GM10248 (cell line): ENCODE data around the gene FLT1.

ENCODE experiments used
- CTCF ChIA-PET: fragments of 300-600 bp; sonication (Branson Sonifier 250); formaldehyde crosslinking; extraction: SDS; loops from one replicate; lab custom pipeline; 2021; ENCODE audit warnings: antibody characterized with exemption; lab: Yijun Ruan, JAX
- POLR2A ChIA-PET: fragments of 350-650 bp; sonication (Branson Sonifier 250); formaldehyde crosslinking; extraction: SDS; loops from one replicate; lab custom pipeline; 2020; ENCODE audit warnings: antibody characterized with exemption; lab: Yijun Ruan, JAX
- DNase-seq: peaks from one replicate; pipeline ENCODE4 v3.0.0; 2012; ENCODE audit errors: extremely low spot score
- TF ChIP-seq, protein P1 (sequence below): IDR thresholded peaks from 2 replicates; pipeline ENCODE4 v1.5.1; 2012; ENCODE audit warnings: mild to moderate bottlenecking, low read depth; ENCODE audit errors: extremely low read depth, missing control alignments, control extremely low read depth

Gene FLT1

GRCh38 chr13:28493740-28494503 lies 1.0 kb downstream of the FLT1 start:
- ChIA-PET POLR2A (no interaction called here), CTCF (interaction anchor here (1.0 to 1.4 kb wide), 3 partner anchors 14 to 46 kb away, joined by 3 to 4 read pairs (median 3); no protein-coding TSS in a partner anchor)
- DNase-seq, result no peak
- TF ChIP-seq, protein P1, sequence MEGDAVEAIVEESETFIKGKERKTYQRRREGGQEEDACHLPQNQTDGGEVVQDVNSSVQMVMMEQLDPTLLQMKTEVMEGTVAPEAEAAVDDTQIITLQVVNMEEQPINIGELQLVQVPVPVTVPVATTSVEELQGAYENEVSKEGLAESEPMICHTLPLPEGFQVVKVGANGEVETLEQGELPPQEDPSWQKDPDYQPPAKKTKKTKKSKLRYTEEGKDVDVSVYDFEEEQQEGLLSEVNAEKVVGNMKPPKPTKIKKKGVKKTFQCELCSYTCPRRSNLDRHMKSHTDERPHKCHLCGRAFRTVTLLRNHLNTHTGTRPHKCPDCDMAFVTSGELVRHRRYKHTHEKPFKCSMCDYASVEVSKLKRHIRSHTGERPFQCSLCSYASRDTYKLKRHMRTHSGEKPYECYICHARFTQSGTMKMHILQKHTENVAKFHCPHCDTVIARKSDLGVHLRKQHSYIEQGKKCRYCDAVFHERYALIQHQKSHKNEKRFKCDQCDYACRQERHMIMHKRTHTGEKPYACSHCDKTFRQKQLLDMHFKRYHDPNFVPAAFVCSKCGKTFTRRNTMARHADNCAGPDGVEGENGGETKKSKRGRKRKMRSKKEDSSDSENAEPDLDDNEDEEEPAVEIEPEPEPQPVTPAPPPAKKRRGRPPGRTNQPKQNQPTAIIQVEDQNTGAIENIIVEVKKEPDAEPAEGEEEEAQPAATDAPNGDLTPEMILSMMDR, result no peak

DNA sequence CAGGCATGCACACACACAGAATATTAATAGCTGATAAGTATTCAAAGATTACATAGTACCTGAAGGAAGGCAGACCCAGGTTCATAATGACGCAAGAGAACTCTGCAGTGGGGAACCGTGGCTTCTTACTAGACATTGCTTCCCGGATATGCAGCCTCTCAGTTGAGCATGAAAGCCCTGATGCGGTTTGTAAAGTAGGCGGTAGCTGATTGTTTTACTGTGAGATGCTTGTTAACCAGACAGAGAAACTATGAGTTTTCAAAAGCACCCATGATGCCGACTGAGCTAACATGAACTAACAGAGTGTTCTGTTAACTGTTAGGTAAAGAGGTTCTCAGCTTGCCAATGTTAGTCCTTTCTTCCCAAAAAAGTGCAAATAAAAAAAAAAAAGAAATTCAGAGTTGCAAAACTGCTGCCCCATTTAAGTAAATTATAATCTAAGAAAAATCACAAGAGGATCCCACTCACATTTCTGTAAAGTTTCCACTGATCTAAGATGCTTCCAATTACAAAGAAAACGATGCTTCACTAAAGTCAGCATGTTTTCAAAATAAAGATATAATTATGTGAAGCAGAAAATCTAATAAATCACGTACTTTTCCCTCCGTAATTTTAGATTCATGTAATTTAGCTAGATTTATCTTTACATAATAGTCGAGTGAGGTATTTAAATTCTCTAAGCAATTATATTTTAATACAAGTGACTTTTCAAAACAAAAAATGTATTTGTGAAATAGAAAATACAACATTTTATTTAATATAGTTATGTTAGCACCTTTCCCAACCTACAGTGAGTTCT lies 2.2 kb downstream of the FLT1 start:
- POLR2A ChIA-PET, result no interaction called here
- CTCF ChIA-PET, result interaction anchor here (1.0 to 1.4 kb wide), 3 partner anchors 13 to 45 kb away, joined by 3 to 4 read pairs (median 3); no protein-coding TSS in a partner anchor
- no peak for DNase-seq
- TF ChIP-seq, protein P1, result no peak

DNA sequence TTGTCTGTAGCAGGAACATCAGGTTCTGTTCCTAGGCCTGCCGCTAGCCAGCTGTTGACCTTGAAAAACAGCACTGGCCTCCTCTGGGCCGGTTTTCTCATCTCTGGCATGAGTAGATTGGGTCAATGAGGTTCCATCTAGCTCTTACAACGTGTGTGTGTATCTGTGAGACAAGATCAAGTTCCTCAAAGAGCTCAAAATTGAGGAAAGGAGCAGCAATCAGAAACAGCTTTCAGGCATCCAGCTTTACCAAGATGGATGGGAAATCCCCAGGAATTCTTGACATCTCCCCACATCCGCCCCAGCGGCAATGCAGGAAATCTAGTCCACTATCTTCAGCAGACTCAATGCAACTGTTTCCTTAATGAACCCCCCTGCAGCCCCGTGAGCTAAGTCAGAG lies 4.9 kb downstream of the FLT1 start:
- TF ChIP-seq, protein P1, result no peak
- ChIA-PET POLR2A (no interaction called here), CTCF (interaction anchor here (1.4 kb wide), 1 partner anchor 15 kb away, joined by 4 read pairs; no protein-coding TSS in a partner anchor)
- no peak for DNase-seq

- no peak for DNase-seq
- ChIA-PET CTCF (interaction anchor here (1.4 to 2.2 kb wide), 2 partner anchors 10 to 15 kb away, joined by 4 to 9 read pairs; no protein-coding TSS in a partner anchor), POLR2A (no interaction called here)
- TF ChIP-seq, protein P1, result no peak
Observed at GRCh38 chr13:28489524-28489931, 5.4 kb downstream of the FLT1 start.

- ChIA-PET POLR2A (no interaction called here), CTCF (interaction anchor here (2.2 kb wide), 1 partner anchor 9 kb away, joined by 9 read pairs; no protein-coding TSS in a partner anchor)
- TF ChIP-seq, protein P1, result no peak
- DNase-seq, result no peak
Observed at GRCh38 chr13:28488376-28489005, 6.4 kb downstream of the FLT1 start.

DNA sequence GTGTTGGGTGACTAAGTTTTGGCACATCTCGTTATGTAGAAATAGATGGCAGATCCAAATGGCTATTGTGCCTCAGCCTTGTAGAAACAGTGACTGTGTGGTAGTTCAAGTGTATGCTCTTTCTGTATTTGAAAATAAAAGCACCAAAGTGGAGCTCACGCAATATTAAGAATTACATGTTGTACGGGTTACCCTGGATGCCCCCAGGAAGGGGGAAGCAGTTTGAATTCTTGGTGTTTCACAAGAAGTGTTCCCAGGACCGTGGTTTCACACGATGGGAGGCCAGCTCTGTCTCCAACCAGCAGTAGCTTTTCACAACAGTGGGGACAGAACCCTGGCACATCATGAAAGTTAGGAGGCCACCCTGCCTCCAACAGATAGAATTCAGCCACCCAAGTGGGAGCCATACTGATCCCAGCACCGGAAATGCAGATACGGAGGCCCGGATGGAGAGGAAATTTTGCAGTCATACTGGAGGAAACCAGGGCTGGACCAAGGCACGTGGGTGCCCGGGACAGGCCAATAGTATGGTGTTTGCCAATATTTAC lies 8.9 kb downstream of the FLT1 start:
- POLR2A ChIA-PET, result no interaction called here
- CTCF ChIA-PET, result interaction anchor here (1.2 kb wide), 1 partner anchor 11 kb away, joined by 3 read pairs; no protein-coding TSS in a partner anchor
- DNase-seq, result no peak
- TF ChIP-seq, protein P1, result no peak
